Measurements from ENCODE around the gene SMPD3.

GRCh38 chr16:68355447-68356248, 92.7 kb downstream of the SMPD3 start:
- TF ChIP-seq CTCF (IDR thresholded peaks at IDR 0.05; ENCODE audit: insufficient read depth, low read length) (no peak), POLR2AphosphoS5 (IDR thresholded peaks at IDR 0.05; ENCODE audit: low read depth) (no peak), GABPA (IDR thresholded peaks at IDR 0.05; ENCODE audit: low read depth) (no peak), SPI1 (IDR thresholded peaks at IDR 0.05; ENCODE audit: borderline replicate concordance, low read depth) (no peak)
- TF ChIP-seq, protein P1, sequence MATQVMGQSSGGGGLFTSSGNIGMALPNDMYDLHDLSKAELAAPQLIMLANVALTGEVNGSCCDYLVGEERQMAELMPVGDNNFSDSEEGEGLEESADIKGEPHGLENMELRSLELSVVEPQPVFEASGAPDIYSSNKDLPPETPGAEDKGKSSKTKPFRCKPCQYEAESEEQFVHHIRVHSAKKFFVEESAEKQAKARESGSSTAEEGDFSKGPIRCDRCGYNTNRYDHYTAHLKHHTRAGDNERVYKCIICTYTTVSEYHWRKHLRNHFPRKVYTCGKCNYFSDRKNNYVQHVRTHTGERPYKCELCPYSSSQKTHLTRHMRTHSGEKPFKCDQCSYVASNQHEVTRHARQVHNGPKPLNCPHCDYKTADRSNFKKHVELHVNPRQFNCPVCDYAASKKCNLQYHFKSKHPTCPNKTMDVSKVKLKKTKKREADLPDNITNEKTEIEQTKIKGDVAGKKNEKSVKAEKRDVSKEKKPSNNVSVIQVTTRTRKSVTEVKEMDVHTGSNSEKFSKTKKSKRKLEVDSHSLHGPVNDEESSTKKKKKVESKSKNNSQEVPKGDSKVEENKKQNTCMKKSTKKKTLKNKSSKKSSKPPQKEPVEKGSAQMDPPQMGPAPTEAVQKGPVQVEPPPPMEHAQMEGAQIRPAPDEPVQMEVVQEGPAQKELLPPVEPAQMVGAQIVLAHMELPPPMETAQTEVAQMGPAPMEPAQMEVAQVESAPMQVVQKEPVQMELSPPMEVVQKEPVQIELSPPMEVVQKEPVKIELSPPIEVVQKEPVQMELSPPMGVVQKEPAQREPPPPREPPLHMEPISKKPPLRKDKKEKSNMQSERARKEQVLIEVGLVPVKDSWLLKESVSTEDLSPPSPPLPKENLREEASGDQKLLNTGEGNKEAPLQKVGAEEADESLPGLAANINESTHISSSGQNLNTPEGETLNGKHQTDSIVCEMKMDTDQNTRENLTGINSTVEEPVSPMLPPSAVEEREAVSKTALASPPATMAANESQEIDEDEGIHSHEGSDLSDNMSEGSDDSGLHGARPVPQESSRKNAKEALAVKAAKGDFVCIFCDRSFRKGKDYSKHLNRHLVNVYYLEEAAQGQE (IDR thresholded peaks at IDR 0.05; ENCODE audit: insufficient replicate concordance, low read depth) = no peak

Measured in HL-60 (cell line).